Tibial nerve (tissue), 4 donors: ENCODE measurements around the gene DDN.

Source experiments
- EP300 ChIP-seq, 2 donors: sonication (generic); formaldehyde crosslinking; IDR thresholded peaks; one replicate each; pipeline ENCODE4 v1.6.1; 2017; ENCODE audit warnings: antibody characterized with exemption in 2 of 2, mild to moderate bottlenecking in 1 of 2
- POLR2A ChIP-seq, 2 donors: fragments of 450-650 bp; IDR thresholded peaks; one replicate each; pipeline ENCODE4 v1.6.1; 2017; ENCODE audit warnings: antibody characterized with exemption in 2 of 2, mild to moderate bottlenecking in 2 of 2, moderate library complexity in 2 of 2
- TF ChIP-seq, protein P1 (sequence below), 5 experiments: fragments of 200-600 bp in 3 of 5; fragments of 450-650 bp in 2 of 5; sonication (generic) in 3 of 5; IDR thresholded peaks; one replicate each; pipeline ENCODE4 v1.5.1; 2016 to 2019; ENCODE audit warnings: antibody characterized with exemption in 5 of 5, mild to moderate bottlenecking in 3 of 5, moderate library complexity in 2 of 5

GRCh38 chr12:49048953-49049352 is 49.8 kb upstream of the DDN start:
- TF ChIP-seq POLR2A (IDR thresholded peaks at IDR 0.05) = no peak
- TF ChIP-seq, protein P1, sequence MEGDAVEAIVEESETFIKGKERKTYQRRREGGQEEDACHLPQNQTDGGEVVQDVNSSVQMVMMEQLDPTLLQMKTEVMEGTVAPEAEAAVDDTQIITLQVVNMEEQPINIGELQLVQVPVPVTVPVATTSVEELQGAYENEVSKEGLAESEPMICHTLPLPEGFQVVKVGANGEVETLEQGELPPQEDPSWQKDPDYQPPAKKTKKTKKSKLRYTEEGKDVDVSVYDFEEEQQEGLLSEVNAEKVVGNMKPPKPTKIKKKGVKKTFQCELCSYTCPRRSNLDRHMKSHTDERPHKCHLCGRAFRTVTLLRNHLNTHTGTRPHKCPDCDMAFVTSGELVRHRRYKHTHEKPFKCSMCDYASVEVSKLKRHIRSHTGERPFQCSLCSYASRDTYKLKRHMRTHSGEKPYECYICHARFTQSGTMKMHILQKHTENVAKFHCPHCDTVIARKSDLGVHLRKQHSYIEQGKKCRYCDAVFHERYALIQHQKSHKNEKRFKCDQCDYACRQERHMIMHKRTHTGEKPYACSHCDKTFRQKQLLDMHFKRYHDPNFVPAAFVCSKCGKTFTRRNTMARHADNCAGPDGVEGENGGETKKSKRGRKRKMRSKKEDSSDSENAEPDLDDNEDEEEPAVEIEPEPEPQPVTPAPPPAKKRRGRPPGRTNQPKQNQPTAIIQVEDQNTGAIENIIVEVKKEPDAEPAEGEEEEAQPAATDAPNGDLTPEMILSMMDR (IDR thresholded peaks at IDR 0.05) = no peak
- no peak for TF ChIP-seq EP300 (IDR thresholded peaks at IDR 0.05)
